Measurements from ENCODE around the gene GPANK1. TPM values are rescaled to one million over a fixed set of nuclear protein-coding genes. Genes with fewer than 3 reads are reported as not detected.

The GPANK1 gene
- total and polyA plus RNA-seq, 9 of the 15 experiments (the other 6 are each of a cell fraction or from before 2014, with no cell fraction given), result 32.2 to 111 (median 46.3) TPM

GRCh38 chr6:31689249-31690110 is 24.7 kb upstream of the GPANK1 start (continued):
- TF ChIP-seq ZNF277 (CRISPR knock-in tag; IDR thresholded peaks at IDR 0.05; ENCODE audit: borderline replicate concordance) (no peak), ZNF316 (IDR thresholded peaks at IDR 0.05) (no peak), HDAC1 (IDR thresholded peaks at IDR 0.05) (peak in 1 of 2 experiments; percentile 13; a peak in 1 of 4 replicates), SIN3A (IDR thresholded peaks at IDR 0.05; ENCODE audit: borderline replicate concordance in 2 of 2, control insufficient read depth in 1 of 2, low read depth in 2 of 2, low read length in 2 of 2) (no peak), PCBP2 (IDR thresholded peaks at IDR 0.05; ENCODE audit: low read depth, low read length, poor library complexity, severe bottlenecking) (no peak), ZBTB1 (CRISPR knock-in tag; IDR thresholded peaks at IDR 0.05; ENCODE audit: borderline replicate concordance, low read depth) (no peak), PATZ1 (CRISPR knock-in tag; IDR thresholded peaks at IDR 0.05; ENCODE audit: borderline replicate concordance) (peak; percentile 39; the same call in 1 of the 2 replicates), CAMTA2 (CRISPR knock-in tag; conservative IDR thresholded peaks at IDR 0.05) (no peak), ZNF511 (CRISPR knock-in tag; IDR thresholded peaks at IDR 0.05) (no peak), EHMT2 (IDR thresholded peaks at IDR 0.05) (no peak), RFX1 (IDR thresholded peaks at IDR 0.05) (no peak), TEAD2 (tag; IDR thresholded peaks at IDR 0.05) (no peak), HDGF (IDR thresholded peaks at IDR 0.05) (no peak; the same call in 1 of the 2 replicates), E2F8 (IDR thresholded peaks at IDR 0.05; ENCODE audit: low read depth, partially characterized antibody) (no peak), MAX (CRISPR knock-in tag; IDR thresholded peaks at IDR 0.05) (peak; percentile 12; the same call in 1 of the 2 replicates), EP300 (IDR thresholded peaks at IDR 0.05; ENCODE audit: low read length) (no peak), BRD4 (IDR thresholded peaks at IDR 0.05) (no peak), ZBTB34 (CRISPR knock-in tag; IDR thresholded peaks at IDR 0.05) (no peak)
